ENCODE measurements around the gene CREB5. TPM values are rescaled to one million over a fixed set of nuclear protein-coding genes. Genes with fewer than 3 reads are reported as not detected.
"Not testable (repeated sequence)": the region's sequence is repeated elsewhere in the genome, so short reads cannot be mapped to it uniquely, and the experiment has no call there.

Gene CREB5
- polyA plus RNA-seq, 1 donor from 2014 or later, result 3.7 TPM

- Histone ChIP-seq H3K79me2 (replicated peaks; ENCODE audit: insufficient read depth, low read length) (no peaks in the 10 kb centered on the region), H4K20me1 (ENCODE audit: insufficient read depth) (no peaks in the 10 kb centered on the region), H2AFZ (ENCODE audit: low read depth, low read length) (no peak overlapping the region), H3K4me2 (ENCODE audit: low read length) (no peak overlapping the region), H3K27ac (ENCODE audit: low read length) (no peak overlapping the region), H3K9me3 (ENCODE audit: low read length) (no peaks in the 10 kb centered on the region), H3F3A (ENCODE audit: insufficient read depth, low read length, poor library complexity, severe bottlenecking) (peaks cover 2% of the 10 kb centered on the region), H3K9me2 (ENCODE audit: insufficient read depth, low read length) (no peaks in the 10 kb centered on the region), H3K36me3 (ENCODE audit: insufficient read depth, low read length) (no peaks in the 10 kb centered on the region), H3K4me3 (ENCODE audit: low read length) (no peak overlapping the region), H3K9ac (ENCODE audit: low read length) (no peak overlapping the region), H3K27me3 (ENCODE audit: insufficient read depth, low read depth, low read length) (no peaks in the 10 kb centered on the region)
- no peak for TF ChIP-seq TAF1 (IDR thresholded peaks at IDR 0.05; ENCODE audit: low read depth)
- TF ChIP-seq POLR2AphosphoS5 (IDR thresholded peaks at IDR 0.05), result no peak
- TF ChIP-seq REST (IDR thresholded peaks at IDR 0.05; ENCODE audit: borderline replicate concordance), result no peak
- no peak for TF ChIP-seq EP300 (conservative IDR thresholded peaks at IDR 0.05; ENCODE audit: poor library complexity, severe bottlenecking)
- TF ChIP-seq RAD21 (conservative IDR thresholded peaks at IDR 0.05), result no peak
- no peak for TF ChIP-seq EZH2 (IDR thresholded peaks at IDR 0.05; ENCODE audit: borderline replicate concordance, insufficient read depth, low read length, poor library complexity, severe bottlenecking)
- no peak for TF ChIP-seq MXI1 (conservative IDR thresholded peaks at IDR 0.05; ENCODE audit: poor library complexity, severe bottlenecking)
- TF ChIP-seq SMC3 (conservative IDR thresholded peaks at IDR 0.05; ENCODE audit: poor library complexity), result no peak
- TF ChIP-seq CTCF (IDR thresholded peaks at IDR 0.05; ENCODE audit: poor library complexity, severe bottlenecking), result no peak
Observed at GRCh38 chr7:28400838-28401360, 11.4 kb upstream of the CREB5 start.

- H3F3A ChIP-seq (ENCODE audit: insufficient read depth, low read length, poor library complexity, severe bottlenecking); H3K27ac ChIP-seq (ENCODE audit: low read length); H3K9ac ChIP-seq (ENCODE audit: low read length); H4K20me1 ChIP-seq (ENCODE audit: insufficient read depth); H3K4me3 ChIP-seq (ENCODE audit: low read length); H2AFZ ChIP-seq (ENCODE audit: low read depth, low read length); H3K9me3 ChIP-seq (ENCODE audit: low read length); H3K36me3 ChIP-seq (ENCODE audit: insufficient read depth, low read length); H3K27me3 ChIP-seq (ENCODE audit: insufficient read depth, low read depth, low read length); H3K9me2 ChIP-seq (ENCODE audit: insufficient read depth, low read length); H3K4me2 ChIP-seq (ENCODE audit: low read length); H3K79me2 ChIP-seq (replicated peaks; ENCODE audit: insufficient read depth, low read length): not testable (repeated sequence)
Observed at GRCh38 chr7:28401567-28401966, 10.8 kb upstream of the CREB5 start.

- Histone ChIP-seq H3K9ac (ENCODE audit: low read length) (no peak overlapping the region), H3F3A (ENCODE audit: insufficient read depth, low read length, poor library complexity, severe bottlenecking) (peaks cover 2% of the 10 kb centered on the region), H3K79me2 (replicated peaks; ENCODE audit: insufficient read depth, low read length) (no peaks in the 10 kb centered on the region), H3K9me3 (ENCODE audit: low read length) (no peaks in the 10 kb centered on the region), H3K9me2 (ENCODE audit: insufficient read depth, low read length) (no peaks in the 10 kb centered on the region), H3K27ac (ENCODE audit: low read length) (no peak overlapping the region), H3K4me3 (ENCODE audit: low read length) (no peak overlapping the region), H4K20me1 (ENCODE audit: insufficient read depth) (no peaks in the 10 kb centered on the region), H3K36me3 (ENCODE audit: insufficient read depth, low read length) (no peaks in the 10 kb centered on the region), H2AFZ (ENCODE audit: low read depth, low read length) (no peak overlapping the region), H3K4me2 (ENCODE audit: low read length) (no peak overlapping the region), H3K27me3 (ENCODE audit: insufficient read depth, low read depth, low read length) (peaks cover 28% of the 10 kb centered on the region)
- no peak for TF ChIP-seq CTCF (IDR thresholded peaks at IDR 0.05; ENCODE audit: poor library complexity, severe bottlenecking)
- TF ChIP-seq SMC3 (conservative IDR thresholded peaks at IDR 0.05; ENCODE audit: poor library complexity), result no peak
- no peak for TF ChIP-seq POLR2AphosphoS5 (IDR thresholded peaks at IDR 0.05)
- no peak for TF ChIP-seq REST (IDR thresholded peaks at IDR 0.05; ENCODE audit: borderline replicate concordance)
- no peak for TF ChIP-seq MXI1 (conservative IDR thresholded peaks at IDR 0.05; ENCODE audit: poor library complexity, severe bottlenecking)
- TF ChIP-seq TAF1 (IDR thresholded peaks at IDR 0.05; ENCODE audit: low read depth), result no peak
- TF ChIP-seq RAD21 (conservative IDR thresholded peaks at IDR 0.05), result no peak
- TF ChIP-seq EP300 (conservative IDR thresholded peaks at IDR 0.05; ENCODE audit: poor library complexity, severe bottlenecking), result no peak
- no peak for TF ChIP-seq EZH2 (IDR thresholded peaks at IDR 0.05; ENCODE audit: borderline replicate concordance, insufficient read depth, low read length, poor library complexity, severe bottlenecking)
Observed at GRCh38 chr7:28405662-28406061, 6.7 kb upstream of the CREB5 start.
